Stimulated activated CD8-positive, alpha-beta memory T cell treated with anti-CD3 and anti-CD28 coated beads, Interleukin-7, amount 100 ng/mL, for 24 hours (primary cell): ENCODE measurements around the gene GRID1.

Source experiments
- DNase-seq: peaks from one replicate; pipeline ENCODE4 v3.0.0-alpha.2; 2020; ENCODE audit warnings: low read depth

Gene GRID1

GRCh38 chr10:86063341-86063740, 303.3 kb downstream of the GRID1 start:
- DNase-seq = no peak

DNA sequence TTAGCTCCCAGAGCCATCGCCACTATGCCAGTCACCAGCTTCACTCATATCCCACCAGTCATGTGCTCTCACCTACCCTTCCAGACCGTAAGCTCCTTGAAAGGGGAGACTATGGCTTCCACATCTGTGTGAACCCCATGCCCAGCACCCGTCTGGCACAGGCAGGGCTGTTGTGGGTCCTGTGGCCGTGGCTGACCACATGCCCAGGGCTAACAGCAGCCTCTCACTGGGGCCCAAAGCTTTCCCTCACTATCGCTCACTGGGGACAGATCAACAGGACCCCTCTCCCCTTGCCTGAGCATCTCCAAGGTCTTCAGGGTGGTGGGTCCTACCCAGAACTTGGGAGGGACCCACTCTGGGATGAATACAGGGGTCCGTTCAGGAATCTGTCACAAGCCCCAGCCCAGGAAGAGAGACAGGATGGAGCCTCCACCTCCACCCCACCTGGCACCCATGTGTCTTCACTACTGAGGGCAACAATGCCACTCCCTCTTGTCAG, 303.9 kb downstream of the GRID1 start:
- no peak for DNase-seq

GRCh38 chr10:86062198-86062550, 304.4 kb downstream of the GRID1 start:
- no peak for DNase-seq

DNA sequence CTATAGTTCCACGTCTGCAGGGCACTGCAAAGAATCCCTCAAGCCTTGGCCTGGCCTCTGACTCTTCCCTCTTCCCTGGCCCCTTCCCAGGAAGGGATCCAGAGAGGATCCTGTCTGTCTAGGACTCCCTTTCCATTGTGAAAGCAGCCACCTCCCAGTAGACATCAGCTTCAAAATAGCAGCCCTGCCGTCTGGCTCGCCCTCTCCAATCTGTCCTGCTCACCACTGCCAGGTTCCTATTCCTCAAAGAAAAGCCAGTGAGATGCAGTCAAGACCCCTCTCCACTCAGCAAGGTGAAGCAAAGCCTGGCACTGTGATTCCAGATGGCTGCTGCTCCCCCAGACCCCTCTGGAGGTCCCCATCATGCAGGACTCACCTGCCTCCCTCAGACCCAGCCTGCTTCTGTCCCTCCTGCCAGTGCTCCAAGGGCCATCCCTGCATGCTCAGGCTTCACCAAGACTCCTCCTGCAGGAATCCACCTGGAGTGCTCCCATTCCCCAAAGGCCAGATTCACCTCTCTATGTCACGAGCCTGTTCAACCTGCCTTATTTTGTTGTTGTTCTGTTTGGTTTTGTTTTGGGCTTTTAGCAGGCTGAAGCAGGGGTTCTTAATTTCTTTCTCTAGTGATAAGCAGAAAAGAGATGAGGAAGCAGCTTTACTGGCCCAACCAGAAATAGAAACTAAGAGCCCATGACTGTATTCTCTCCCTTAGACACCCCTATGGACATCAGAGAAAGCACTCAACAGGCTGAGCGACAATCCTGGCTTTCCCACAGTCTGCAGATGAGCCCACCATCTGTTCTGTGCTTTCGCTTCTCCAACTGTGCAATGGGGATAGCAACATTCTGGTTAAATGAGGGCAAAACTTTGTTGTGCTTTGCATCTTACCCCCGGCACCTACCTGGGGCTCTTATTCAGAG, 305.1 kb downstream of the GRID1 start:
- no peak for DNase-seq

GRCh38 chr10:86060386-86061277, 306.0 kb downstream of the GRID1 start:
- DNase-seq = no peak

DNA sequence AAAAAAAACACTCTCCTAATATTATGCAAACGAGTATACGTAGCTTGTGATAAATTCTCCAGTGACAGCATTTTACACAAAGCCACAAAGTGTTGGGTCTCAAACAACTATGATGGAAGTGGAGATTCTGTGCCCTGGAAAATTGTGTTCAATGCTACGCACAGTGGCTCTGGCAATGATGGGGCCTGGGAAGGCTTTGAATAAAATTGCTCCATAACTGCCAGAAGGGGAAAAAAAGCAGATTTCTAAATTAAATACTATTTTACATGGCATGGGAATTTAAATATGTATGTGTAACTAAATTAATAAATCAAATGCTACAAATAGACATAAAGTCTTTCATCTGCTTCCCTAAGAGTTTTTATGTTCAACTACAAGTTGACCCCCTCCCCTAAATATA, 306.7 kb downstream of the GRID1 start:
- DNase-seq = no peak

GRCh38 chr10:86058964-86059363, 307.6 kb downstream of the GRID1 start:
- DNase-seq = no peak

DNA sequence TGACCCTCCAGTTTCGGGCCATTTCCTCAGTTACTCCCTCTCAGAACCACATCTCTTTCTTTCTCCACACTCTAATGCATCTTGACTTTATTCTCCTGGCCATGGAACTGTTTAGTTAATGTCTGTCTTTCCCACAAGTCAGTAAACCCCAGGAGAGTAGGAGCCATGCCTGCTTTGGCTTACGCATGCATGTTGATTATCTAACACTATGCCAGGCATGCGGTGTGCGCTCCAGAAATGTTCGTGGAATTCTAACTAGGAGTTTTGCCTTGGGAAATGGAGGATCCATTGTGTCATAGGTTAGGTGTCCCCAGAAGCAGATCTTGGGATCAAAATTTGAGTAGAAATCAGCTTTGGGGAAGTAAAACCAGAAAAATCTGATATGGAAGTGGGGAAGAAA, 308.9 kb downstream of the GRID1 start:
- no peak for DNase-seq

DNA sequence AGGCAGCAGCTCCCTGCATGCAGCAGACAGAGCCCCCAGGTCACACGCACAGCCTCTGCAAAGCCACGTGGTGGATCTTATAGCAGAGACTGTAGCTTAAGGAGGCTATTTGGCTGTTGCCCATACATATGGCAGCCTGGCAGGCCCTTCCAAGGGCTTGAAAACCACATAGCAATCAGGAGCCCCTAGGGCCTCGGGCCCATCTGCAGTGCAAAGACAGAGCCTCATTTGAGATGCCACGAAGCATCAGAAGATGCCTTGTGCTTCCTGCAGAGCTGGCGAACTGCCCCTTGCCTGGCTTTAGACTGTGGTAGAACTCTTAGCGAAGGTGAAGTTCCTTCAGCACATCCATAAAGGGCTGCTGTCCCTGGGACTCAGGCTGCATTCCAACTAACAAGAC, 309.9 kb downstream of the GRID1 start:
- DNase-seq = no peak

DNA sequence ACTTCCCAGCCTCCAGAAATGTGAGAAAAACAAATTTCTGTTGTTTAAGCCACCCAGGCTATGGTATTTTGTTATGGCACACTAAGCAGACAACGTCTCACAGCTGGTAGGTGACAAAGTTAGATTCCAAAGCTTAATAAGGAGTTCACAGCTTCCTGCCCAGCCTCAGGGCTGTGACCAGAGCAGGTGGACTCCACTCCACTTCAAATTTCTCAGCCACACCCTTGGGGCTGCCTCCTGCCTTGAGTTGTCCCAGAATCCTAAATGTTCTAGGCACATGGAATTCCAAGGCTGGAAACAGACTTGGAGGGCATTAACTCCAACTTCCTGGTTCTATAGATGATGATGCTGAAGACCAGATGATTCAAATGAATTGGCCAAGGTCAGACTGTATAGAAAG, 310.7 kb downstream of the GRID1 start:
- DNase-seq = no peak

GRCh38 chr10:86053675-86054074, 312.9 kb downstream of the GRID1 start:
- DNase-seq = no peak

DNA sequence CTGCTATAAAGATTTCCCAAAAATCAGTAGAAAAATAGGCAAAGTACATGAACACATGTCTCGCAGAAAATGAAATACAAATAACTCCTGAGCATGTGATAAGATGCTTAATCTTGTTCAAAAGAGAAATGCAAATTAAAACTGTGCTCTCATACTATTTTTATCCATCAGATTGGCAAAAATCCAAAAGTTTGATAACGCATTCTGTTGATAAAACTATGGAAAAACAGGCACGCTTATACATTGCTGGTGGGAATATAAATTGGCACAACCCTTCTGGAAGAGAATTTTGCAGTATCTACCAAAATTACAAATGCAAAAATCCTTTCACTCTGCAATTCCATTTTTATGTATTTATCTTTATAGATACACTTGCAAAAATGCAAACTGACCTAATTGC, 315.0 kb downstream of the GRID1 start:
- no peak for DNase-seq

GRCh38 chr10:86049442-86049841, 317.2 kb downstream of the GRID1 start:
- no peak for DNase-seq

GRCh38 chr10:86048973-86049372, 317.6 kb downstream of the GRID1 start:
- DNase-seq = no peak

- no peak for DNase-seq
Observed at GRCh38 chr10:86048571-86048970, 318.0 kb downstream of the GRID1 start.

GRCh38 chr10:86047588-86047987, 319.0 kb downstream of the GRID1 start:
- DNase-seq = no peak

GRCh38 chr10:86046845-86047460, 319.6 kb downstream of the GRID1 start:
- no peak for DNase-seq

DNA sequence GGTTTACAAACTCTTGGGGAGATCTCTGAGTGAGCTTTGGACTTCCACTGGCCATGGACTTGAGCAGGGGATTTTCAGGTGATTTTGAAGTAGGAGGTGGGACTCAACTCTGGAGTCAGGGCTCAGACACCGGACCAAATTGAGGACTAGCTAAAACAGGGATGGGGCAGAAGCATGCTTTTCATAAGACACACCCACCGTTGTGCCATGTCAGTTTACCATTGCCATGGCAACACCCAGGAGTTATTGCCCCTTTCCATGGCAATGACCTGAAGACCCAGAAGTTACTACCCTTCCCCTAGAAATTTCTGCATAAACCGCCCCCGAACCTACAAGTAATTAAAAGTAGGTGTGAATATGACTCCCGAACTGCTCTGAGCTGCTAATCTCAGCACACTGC, 320.7 kb downstream of the GRID1 start:
- DNase-seq = no peak

DNA sequence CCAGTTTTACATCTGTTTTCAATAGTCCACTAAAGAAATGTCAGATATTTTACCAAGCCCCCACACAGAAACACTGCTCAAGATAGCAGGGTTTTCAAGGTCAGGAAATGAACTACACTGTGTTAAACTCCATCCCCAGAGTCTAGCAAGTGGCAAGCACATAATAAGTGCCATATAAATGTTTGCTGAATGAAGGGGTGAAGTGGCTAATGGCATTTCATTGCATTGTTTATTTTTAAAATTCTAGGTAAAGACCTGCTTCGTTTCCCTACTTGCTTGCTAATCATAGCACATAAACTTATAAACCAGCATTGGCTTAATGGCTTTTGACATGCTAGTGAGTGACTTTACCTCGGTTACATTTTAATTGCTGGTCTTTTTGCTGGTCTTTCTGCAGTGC, 322.6 kb downstream of the GRID1 start:
- no peak for DNase-seq

DNA sequence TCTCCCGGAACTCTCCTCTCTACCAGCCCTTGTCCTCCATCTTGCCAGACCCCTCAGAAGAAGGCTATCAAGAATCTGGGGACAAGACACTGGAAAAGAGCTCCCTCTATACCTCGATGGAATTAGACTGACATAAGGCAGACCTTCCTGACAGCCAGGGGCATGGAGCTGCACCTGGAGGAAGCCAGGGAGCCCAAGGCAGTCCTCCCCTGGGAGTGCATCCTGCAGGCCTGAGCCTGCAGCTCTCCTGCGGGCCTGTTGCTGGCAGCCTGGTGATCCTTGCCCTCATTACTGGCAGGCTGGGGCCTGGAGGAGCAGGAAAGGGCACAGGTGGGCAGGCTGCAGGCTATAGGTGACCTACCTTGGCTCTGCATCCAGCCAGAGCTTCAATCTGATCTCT, 323.4 kb downstream of the GRID1 start:
- DNase-seq = no peak

- no peak for DNase-seq
Observed at GRCh38 chr10:86042161-86042560, 324.4 kb downstream of the GRID1 start.

DNA sequence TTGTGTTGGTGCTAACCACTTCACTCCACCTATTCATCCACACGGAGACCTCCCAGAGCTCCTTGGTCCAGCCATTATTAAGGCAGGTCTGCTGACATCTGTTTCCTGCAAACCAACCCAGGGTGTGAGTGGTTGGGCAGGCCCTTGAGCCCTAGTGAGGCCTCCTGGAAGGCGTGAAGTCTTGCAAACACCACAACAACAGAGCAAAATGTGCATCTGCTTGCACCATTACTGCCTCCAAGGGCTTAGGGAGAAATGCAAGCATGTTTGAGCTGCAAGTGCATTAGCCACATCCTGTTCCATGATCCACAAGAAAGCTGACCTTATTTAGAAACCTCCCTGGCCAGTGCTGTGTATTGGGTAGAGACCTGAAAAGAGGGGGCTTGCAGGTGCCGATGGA, 325.5 kb downstream of the GRID1 start:
- DNase-seq = no peak

DNA sequence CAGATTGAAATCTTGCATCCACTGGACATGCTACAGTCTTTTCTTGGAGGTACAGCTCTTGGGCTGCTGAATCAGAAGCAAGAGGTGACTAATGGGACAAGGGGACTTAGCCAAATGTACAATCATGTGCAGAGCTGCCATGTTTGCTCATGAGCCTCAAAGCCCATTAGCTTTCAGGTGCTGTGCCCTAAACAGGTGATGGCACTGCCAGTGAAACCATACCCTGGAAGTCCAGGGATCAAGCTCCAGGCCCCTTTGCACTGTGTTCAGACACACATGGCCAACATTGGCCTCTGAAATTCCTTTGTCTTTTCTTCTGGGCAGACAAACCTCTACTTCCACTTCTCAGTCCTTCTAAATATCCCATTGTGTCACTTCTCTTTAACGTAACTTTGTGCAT, 328.2 kb downstream of the GRID1 start:
- no peak for DNase-seq
